ENCODE data around the gene OTOG. TPM values are rescaled to one million over a fixed set of nuclear protein-coding genes. Genes with fewer than 3 reads are reported as not detected.

The OTOG gene
- total and polyA plus RNA-seq, 2 donors (not counting 3 experiments of a cell fraction or from before 2014, with no cell fraction given), result not detected

DNA sequence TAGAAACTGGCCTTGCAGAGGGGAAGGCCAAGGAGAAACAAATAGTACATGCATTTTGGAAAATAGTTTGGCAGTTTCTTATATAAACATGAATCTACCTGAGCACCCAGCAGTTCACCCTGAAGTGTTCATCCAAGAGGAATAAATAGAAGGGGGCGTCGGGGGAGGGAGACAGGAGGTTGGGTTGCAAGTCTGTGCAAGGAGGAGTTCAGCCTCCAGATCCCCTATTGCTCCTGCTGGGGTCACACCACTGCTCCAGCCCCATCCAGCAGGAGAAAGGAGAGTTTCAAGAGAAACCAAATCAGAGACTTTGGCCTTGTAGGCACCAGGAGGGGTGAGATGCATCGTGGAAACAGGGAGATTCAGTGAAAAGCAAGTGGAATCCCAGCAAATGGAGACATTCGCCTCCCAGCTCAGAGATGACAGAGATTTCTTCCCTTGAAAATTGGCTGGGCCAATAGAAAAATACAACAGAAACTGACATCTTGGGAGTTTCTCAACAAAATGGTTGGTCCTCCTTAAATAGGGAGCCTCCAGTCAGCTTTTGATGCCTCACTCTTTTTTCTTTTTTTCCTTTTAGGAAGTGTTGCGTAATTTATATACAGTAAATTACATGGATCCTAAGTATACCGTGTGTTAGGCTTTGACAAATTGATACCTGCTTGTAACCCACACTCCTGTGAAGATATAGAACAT is 34.1 kb downstream of the OTOG start:
- no TSS peak for BruUV-seq (replicated peaks)
- CTCF ChIA-PET, result no interaction called here
- H3K27ac ChIP-seq (ENCODE audit: insufficient read depth, low read depth, low read length), result no peak overlapping the region

More for the DNA sequence above, 34.1 kb downstream of the OTOG start:
- FAIRE-seq (no peak), DNase-seq (ENCODE audit: low read depth, low spot score) (no peak)
- H4K20me1 ChIP-seq (replicated peaks; ENCODE audit: control insufficient read depth, extremely low read depth, insufficient read depth, low read length), result no peaks in the 10 kb centered on the region
- H3K79me2 ChIP-seq (ENCODE audit: control insufficient read depth, insufficient read depth, low read length), result no peaks in the 10 kb centered on the region
- no peaks in the 10 kb centered on the region for H3K9me3 ChIP-seq (replicated peaks; ENCODE audit: control insufficient read depth, insufficient read depth, low read length)
- POLR2A ChIA-PET, result no interaction called here
- H3K4me3 ChIP-seq (replicated peaks in 1 of 3; ENCODE audit: insufficient read depth in 1 of 3, low read depth in 1 of 3, low read length in 3 of 3), result no peak overlapping the region
- H3K9me1 ChIP-seq (replicated peaks; ENCODE audit: control insufficient read depth, extremely low read depth, insufficient read depth, low read length), result no peaks in the 10 kb centered on the region
- dilution Hi-C loops (cut with MboI; ENCODE audit: extremely low pct_ligation_motif_present, low sequenced_read_pairs) (no loop called here), intact Hi-C loops (cut with micrococcal nuclease) (no loop called here)
- TF ChIP-seq POLR2A (IDR thresholded peaks at IDR 0.05; ENCODE audit: low read depth, low read length) (no peak), GATA2 (IDR thresholded peaks at IDR 0.05; ENCODE audit: insufficient read depth, insufficient read length, low read depth, low read length) (no peak), POLR2AphosphoS5 (IDR thresholded peaks at IDR 0.05; ENCODE audit: insufficient read depth, low read depth, low read length) (no peak)
- TF ChIP-seq, protein P1, sequence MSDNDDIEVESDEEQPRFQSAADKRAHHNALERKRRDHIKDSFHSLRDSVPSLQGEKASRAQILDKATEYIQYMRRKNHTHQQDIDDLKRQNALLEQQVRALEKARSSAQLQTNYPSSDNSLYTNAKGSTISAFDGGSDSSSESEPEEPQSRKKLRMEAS (IDR thresholded peaks at IDR 0.05; ENCODE audit: insufficient read depth, insufficient read length), result no peak
- TF ChIP-seq, protein P2, sequence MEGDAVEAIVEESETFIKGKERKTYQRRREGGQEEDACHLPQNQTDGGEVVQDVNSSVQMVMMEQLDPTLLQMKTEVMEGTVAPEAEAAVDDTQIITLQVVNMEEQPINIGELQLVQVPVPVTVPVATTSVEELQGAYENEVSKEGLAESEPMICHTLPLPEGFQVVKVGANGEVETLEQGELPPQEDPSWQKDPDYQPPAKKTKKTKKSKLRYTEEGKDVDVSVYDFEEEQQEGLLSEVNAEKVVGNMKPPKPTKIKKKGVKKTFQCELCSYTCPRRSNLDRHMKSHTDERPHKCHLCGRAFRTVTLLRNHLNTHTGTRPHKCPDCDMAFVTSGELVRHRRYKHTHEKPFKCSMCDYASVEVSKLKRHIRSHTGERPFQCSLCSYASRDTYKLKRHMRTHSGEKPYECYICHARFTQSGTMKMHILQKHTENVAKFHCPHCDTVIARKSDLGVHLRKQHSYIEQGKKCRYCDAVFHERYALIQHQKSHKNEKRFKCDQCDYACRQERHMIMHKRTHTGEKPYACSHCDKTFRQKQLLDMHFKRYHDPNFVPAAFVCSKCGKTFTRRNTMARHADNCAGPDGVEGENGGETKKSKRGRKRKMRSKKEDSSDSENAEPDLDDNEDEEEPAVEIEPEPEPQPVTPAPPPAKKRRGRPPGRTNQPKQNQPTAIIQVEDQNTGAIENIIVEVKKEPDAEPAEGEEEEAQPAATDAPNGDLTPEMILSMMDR (IDR thresholded peaks at IDR 0.05; ENCODE audit: extremely low read depth in 1 of 2, insufficient read depth in 1 of 2, low read depth in 1 of 2, low read length in 2 of 2), result no peak
- no peaks in the 10 kb centered on the region for H3K36me3 ChIP-seq (ENCODE audit: control insufficient read depth in 2 of 2, extremely low read depth in 1 of 2, insufficient read depth in 2 of 2, low read length in 2 of 2)
- H3K27me3 ChIP-seq (ENCODE audit: control insufficient read depth in 2 of 2, insufficient read depth in 2 of 2, low read length in 2 of 2), result peaks cover 0 to 2% of the 10 kb centered on the region in 2 experiments
- H2AFZ ChIP-seq (ENCODE audit: low read depth, low read length), result no peak overlapping the region
- no peaks in the 10 kb centered on the region for H3K4me1 ChIP-seq (ENCODE audit: control insufficient read depth, extremely low read depth, insufficient read depth, low read length)
- H3K4me2 ChIP-seq (ENCODE audit: insufficient read depth, low read length), result no peak overlapping the region
- H3K9ac ChIP-seq (replicated peaks; ENCODE audit: extremely low read depth, insufficient read depth, low read length), result no peak overlapping the region

Measured in endothelial cell of umbilical vein (primary cell).